ENCODE results near the gene MYBPH. TPM values are rescaled to one million over a fixed set of nuclear protein-coding genes. Genes with fewer than 3 reads are reported as not detected.

Gene MYBPH
- total RNA-seq, 1 experiment from 2014 or later, result not detected

DNA sequence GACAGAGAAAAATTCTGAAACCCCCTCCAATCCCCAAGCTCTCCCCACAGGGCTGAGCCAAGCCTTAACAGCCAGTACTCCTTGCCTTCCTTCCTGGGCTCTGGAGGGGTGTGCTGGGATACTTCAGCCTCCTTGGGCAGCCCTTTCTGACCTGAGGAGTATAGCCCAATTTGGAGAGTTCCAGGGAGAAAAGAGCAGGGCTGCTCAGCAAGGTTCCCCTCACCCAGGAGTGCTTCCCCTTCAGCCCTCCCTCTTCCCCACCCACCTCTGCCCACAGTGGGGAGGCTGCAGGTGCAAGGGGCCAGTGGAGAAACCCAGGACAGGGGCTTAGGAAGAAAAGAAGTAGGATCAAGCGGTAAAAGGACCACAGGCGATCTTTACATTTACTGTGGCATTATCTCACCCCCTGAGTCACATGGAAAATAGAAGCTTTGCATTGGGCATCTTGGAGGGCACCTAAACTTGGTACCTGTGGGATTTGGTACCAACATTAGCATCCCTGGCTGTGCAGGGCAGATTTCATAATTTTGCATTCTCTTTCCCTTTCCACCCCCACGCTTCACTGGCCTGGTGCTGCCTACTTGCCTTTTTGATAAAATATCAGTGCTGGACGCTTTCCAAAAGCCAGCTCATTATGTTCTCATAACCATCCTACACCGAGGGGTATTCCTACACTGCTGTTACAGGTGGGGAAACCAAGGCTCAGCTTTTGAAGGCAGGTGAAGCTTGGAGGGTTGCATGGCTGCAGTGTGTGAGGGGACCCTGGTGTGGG is 50.9 kb downstream of the MYBPH start:
- no peak for DNase-seq (ENCODE audit: low spot score)
- H3K4me3 ChIP-seq (ENCODE audit: low read depth, low read length, poor library complexity, severe bottlenecking), result no peak overlapping the region
- H3K9me3 ChIP-seq (ENCODE audit: low read depth, low read length, poor library complexity, severe bottlenecking), result no peaks in the 10 kb centered on the region
- ChIA-PET POLR2A (ENCODE audit: low non-redundant PET) (no interaction called here), CTCF (no interaction called here)
- intact Hi-C loops (cut with micrococcal nuclease; ENCODE audit: unreplicated experiment), result no loop called here
- peaks cover 15% of the 10 kb centered on the region for H3K4me1 ChIP-seq (ENCODE audit: insufficient read depth, low read length, poor library complexity, severe bottlenecking)
- TF ChIP-seq, protein P1, sequence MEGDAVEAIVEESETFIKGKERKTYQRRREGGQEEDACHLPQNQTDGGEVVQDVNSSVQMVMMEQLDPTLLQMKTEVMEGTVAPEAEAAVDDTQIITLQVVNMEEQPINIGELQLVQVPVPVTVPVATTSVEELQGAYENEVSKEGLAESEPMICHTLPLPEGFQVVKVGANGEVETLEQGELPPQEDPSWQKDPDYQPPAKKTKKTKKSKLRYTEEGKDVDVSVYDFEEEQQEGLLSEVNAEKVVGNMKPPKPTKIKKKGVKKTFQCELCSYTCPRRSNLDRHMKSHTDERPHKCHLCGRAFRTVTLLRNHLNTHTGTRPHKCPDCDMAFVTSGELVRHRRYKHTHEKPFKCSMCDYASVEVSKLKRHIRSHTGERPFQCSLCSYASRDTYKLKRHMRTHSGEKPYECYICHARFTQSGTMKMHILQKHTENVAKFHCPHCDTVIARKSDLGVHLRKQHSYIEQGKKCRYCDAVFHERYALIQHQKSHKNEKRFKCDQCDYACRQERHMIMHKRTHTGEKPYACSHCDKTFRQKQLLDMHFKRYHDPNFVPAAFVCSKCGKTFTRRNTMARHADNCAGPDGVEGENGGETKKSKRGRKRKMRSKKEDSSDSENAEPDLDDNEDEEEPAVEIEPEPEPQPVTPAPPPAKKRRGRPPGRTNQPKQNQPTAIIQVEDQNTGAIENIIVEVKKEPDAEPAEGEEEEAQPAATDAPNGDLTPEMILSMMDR (conservative IDR thresholded peaks at IDR 0.05; ENCODE audit: low read depth, low read length), result no peak
- TF ChIP-seq EZH2 (IDR thresholded peaks at IDR 0.05; ENCODE audit: borderline replicate concordance, low read depth, low read length, poor library complexity, severe bottlenecking), result no peak
- no TSS peak for BruUV-seq (replicated peaks)
- no peak overlapping the region for H3K27ac ChIP-seq (ENCODE audit: low read depth, low read length, poor library complexity, severe bottlenecking)
- H3K27me3 ChIP-seq (replicated peaks; ENCODE audit: insufficient read depth, low read depth, low read length, poor library complexity), result peaks cover 30% of the 10 kb centered on the region
- no peaks in the 10 kb centered on the region for H3K36me3 ChIP-seq (ENCODE audit: insufficient read depth, low read length, poor library complexity, severe bottlenecking)

DNA sequence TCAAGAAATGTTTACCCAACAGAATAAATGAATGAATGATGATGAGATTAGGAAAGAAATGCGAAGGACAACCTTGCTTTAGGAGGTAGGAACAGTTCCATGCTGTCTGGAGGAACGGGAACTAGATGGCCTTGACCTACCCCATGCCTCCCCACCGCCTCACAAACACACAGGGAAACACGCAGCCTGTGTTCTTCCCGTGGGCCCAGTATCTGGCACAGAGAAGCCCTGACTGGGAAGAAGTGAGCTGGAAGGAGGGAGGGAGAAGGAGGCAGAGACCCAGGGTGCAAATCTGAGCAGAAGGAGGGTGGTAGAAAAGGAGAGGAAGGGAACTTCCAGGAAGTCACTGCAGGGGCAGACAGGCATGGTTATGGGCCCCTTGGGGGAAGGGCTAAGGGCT is 51.6 kb downstream of the MYBPH start:
- Histone ChIP-seq H3K27ac (ENCODE audit: low read depth, low read length, poor library complexity, severe bottlenecking) (no peak overlapping the region), H3K36me3 (ENCODE audit: insufficient read depth, low read length, poor library complexity, severe bottlenecking) (no peaks in the 10 kb centered on the region), H3K4me3 (ENCODE audit: low read depth, low read length, poor library complexity, severe bottlenecking) (no peak overlapping the region), H3K4me1 (ENCODE audit: insufficient read depth, low read length, poor library complexity, severe bottlenecking) (peaks cover 15% of the 10 kb centered on the region), H3K9me3 (ENCODE audit: low read depth, low read length, poor library complexity, severe bottlenecking) (no peaks in the 10 kb centered on the region), H3K27me3 (replicated peaks; ENCODE audit: insufficient read depth, low read depth, low read length, poor library complexity) (peaks cover 32% of the 10 kb centered on the region)
- no peak for TF ChIP-seq EZH2 (IDR thresholded peaks at IDR 0.05; ENCODE audit: borderline replicate concordance, low read depth, low read length, poor library complexity, severe bottlenecking)
- TF ChIP-seq, protein P1 (conservative IDR thresholded peaks at IDR 0.05; ENCODE audit: low read depth, low read length), result no peak
- no TSS peak for BruUV-seq (replicated peaks)
- intact Hi-C loops (cut with micrococcal nuclease; ENCODE audit: unreplicated experiment), result no loop called here
- no peak for DNase-seq (ENCODE audit: low spot score)
- CTCF ChIA-PET, result no interaction called here
- POLR2A ChIA-PET (ENCODE audit: low non-redundant PET), result no interaction called here

DNA sequence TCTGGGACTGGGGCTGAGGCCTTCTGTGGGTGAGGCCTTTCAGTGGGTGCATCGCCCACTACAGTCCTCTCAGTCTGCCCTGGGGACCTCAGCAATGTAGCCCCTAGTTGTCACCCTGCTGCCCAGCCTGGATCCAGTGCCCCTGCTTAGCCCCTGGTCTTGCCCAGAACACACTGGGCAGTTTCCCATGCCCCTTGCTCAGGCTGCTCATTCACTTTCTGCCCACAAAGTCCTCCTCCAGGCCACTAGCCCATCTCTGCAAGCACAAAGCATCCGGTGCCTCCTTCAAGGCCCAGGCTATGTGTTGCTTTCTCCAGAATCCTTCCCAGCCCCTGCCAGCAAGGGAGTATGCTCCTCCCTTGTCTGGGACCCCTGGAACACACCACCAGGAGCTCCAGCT is 53.5 kb downstream of the MYBPH start:
- ChIA-PET CTCF (no interaction called here), POLR2A (ENCODE audit: low non-redundant PET) (no interaction called here)
- H3K4me1 ChIP-seq (ENCODE audit: insufficient read depth, low read length, poor library complexity, severe bottlenecking), result peaks cover 4% of the 10 kb centered on the region
- intact Hi-C loops (cut with micrococcal nuclease; ENCODE audit: unreplicated experiment), result no loop called here
- no peak overlapping the region for H3K27ac ChIP-seq (ENCODE audit: low read depth, low read length, poor library complexity, severe bottlenecking)
- no peaks in the 10 kb centered on the region for H3K36me3 ChIP-seq (ENCODE audit: insufficient read depth, low read length, poor library complexity, severe bottlenecking)
- H3K4me3 ChIP-seq (ENCODE audit: low read depth, low read length, poor library complexity, severe bottlenecking), result no peak overlapping the region
- no peak for DNase-seq (ENCODE audit: low spot score)
- H3K9me3 ChIP-seq (ENCODE audit: low read depth, low read length, poor library complexity, severe bottlenecking), result no peaks in the 10 kb centered on the region
- H3K27me3 ChIP-seq (replicated peaks; ENCODE audit: insufficient read depth, low read depth, low read length, poor library complexity), result peaks cover 29% of the 10 kb centered on the region
- TF ChIP-seq, protein P1 (conservative IDR thresholded peaks at IDR 0.05; ENCODE audit: low read depth, low read length), result no peak
- TF ChIP-seq EZH2 (IDR thresholded peaks at IDR 0.05; ENCODE audit: borderline replicate concordance, low read depth, low read length, poor library complexity, severe bottlenecking), result no peak
- no TSS peak for BruUV-seq (replicated peaks)
